ENCODE data around the gene DTX3L.

DNA sequence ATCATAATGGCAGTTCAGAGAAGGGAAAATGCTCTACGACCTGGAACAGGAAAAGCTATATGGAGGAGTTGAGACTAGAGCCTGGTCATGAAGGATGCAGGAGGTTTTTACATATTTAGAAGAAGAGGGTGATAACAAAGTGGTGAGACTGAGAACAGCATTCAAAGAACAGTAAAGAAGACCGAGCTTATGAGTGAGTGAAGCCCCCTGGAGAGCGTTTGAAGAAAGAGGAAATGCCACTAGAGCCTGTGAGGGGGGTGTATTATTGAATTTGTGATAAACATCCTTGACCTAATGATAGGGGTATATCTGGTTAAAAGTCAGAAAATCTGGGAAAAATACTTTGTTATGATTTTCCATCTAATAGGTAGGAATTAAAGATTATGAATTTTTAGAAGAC, 4.2 kb upstream of the DTX3L start:
- TF ChIP-seq L3MBTL2 (IDR thresholded peaks at IDR 0.05) (no peak), SIX5 (IDR thresholded peaks at IDR 0.05; ENCODE audit: borderline replicate concordance in 1 of 2, insufficient read depth in 1 of 2, low read depth in 1 of 2, low read length in 2 of 2) (no peak), RAD21 (CRISPR knock-in tag; conservative IDR thresholded peaks at IDR 0.05 in 1 of 2, IDR thresholded peaks at IDR 0.05 in 1 of 2) (no peak)

Measured in K562 (cell line).